KBM-7 (cell line): ENCODE results near the gene SCRN2.

Experiments used
- DNase-seq: peaks from one replicate; pipeline ENCODE4 v3.0.0-alpha.2; 2015
- in situ Hi-C: fragments of 300-500 bp; cut with MboI; formaldehyde crosslinking; loops from 2 replicates; pipeline ENCODE4 v1.14.3; 2020; ENCODE audit warnings: low sequenced_read_pairs, low pct_unique_long_range_greater_than_20kb, mixed read lengths

Gene SCRN2

GRCh38 chr17:47831003-47831933 lies 9.8 kb downstream of the SCRN2 start, which contains the start of the genes LRRC46 and MRPL10:
LRRC46 (plus strand) TSS chr17:47831670; CDS start chr17:47831990, 320 bp downstream.
MRPL10 (minus strand) TSS chr17:47831541; CDS start chr17:47831511, 30 bp downstream.
- DNase-seq: peak; percentile 97
- in situ Hi-C loops: loop anchor here (25.0 kb wide), 1 partner anchor 131 kb away; the partner anchor contains the start of genes CDK5RAP3 and PRR15L

GRCh38 chr17:47830396-47831002 lies 10.6 kb downstream of the SCRN2 start:
- in situ Hi-C loops: loop anchor here (25.0 kb wide), 1 partner anchor 132 kb away; the partner anchor contains the start of genes CDK5RAP3 and PRR15L
- no peak for DNase-seq

GRCh38 chr17:47829870-47830269 lies 11.2 kb downstream of the SCRN2 start:
- DNase-seq: no peak

GRCh38 chr17:47823519-47823918 lies 17.6 kb downstream of the SCRN2 start:
- DNase-seq: no peak
- in situ Hi-C loops: no loop called here

More at GRCh38 chr17:47829870-47830269, 11.2 kb downstream of the SCRN2 start:
- in situ Hi-C loops: loop anchor here (25.0 kb wide), 1 partner anchor 132 kb away; the partner anchor contains the start of genes CDK5RAP3 and PRR15L

GRCh38 chr17:47822785-47823184 lies 18.3 kb downstream of the SCRN2 start:
- DNase-seq: no peak
- in situ Hi-C loops: no loop called here

GRCh38 chr17:47821424-47822391 lies 19.4 kb downstream of the SCRN2 start, which contains the start of gene OSBPL7:
OSBPL7 (minus strand) TSS chr17:47821794; CDS start chr17:47820278, 1,516 bp downstream.
- in situ Hi-C loops: no loop called here
- peak; percentile 90 for DNase-seq

GRCh38 chr17:47821031-47821423 lies 20.0 kb downstream of the SCRN2 start:
- in situ Hi-C loops: no loop called here
- no peak for DNase-seq

- in situ Hi-C loops: no loop called here
- DNase-seq: no peak
These were observed 20.9 kb downstream of the SCRN2 start for GRCh38 chr17:47820033-47820789.

- in situ Hi-C loops: no loop called here
- DNase-seq: no peak
These were observed 21.6 kb downstream of the SCRN2 start for GRCh38 chr17:47819475-47819874.

GRCh38 chr17:47818002-47818695 lies 22.9 kb downstream of the SCRN2 start:
- in situ Hi-C loops: no loop called here
- DNase-seq: no peak

GRCh38 chr17:47816947-47817346 lies 24.1 kb downstream of the SCRN2 start:
- DNase-seq: no peak
- in situ Hi-C loops: no loop called here

GRCh38 chr17:47816111-47816735 lies 24.9 kb downstream of the SCRN2 start:
- no peak for DNase-seq
- in situ Hi-C loops: no loop called here

- in situ Hi-C loops: no loop called here
These were observed 25.8 kb downstream of the SCRN2 start for GRCh38 chr17:47815106-47815918.

GRCh38 chr17:47813512-47814031 lies 27.5 kb downstream of the SCRN2 start:
- in situ Hi-C loops: no loop called here
- no peak for DNase-seq

More at GRCh38 chr17:47815106-47815918, 25.8 kb downstream of the SCRN2 start:
- DNase-seq: no peak

- DNase-seq: no peak
- in situ Hi-C loops: no loop called here
These were observed 28.0 kb downstream of the SCRN2 start for GRCh38 chr17:47813077-47813476.
